Skeletal muscle satellite cell (primary cell): ENCODE measurements around the gene JAGN1.

Experiments
- H3K27me3 ChIP-seq: 2 replicates; pipeline ENCODE4 v1.7.0; 2013; ENCODE audit warnings: low read length; ENCODE audit not compliant: control insufficient read depth, insufficient read depth
- H3K36me3 ChIP-seq: 2 replicates; pipeline ENCODE4 v1.7.0; 2013; ENCODE audit warnings: mild to moderate bottlenecking, control low read depth, low read length; ENCODE audit not compliant: insufficient read depth
- H3K4me1 ChIP-seq: 2 replicates; pipeline ENCODE4 v1.7.0; 2013; ENCODE audit warnings: low read length; ENCODE audit not compliant: control insufficient read depth, insufficient read depth
- H3K4me2 ChIP-seq: 2 replicates; pipeline ENCODE4 v1.7.0; 2013; ENCODE audit warnings: mild to moderate bottlenecking, low read length
- H3K4me3 ChIP-seq: 2 replicates; pipeline ENCODE4 v1.7.0; 2013; ENCODE audit warnings: low read length
- H3K9ac ChIP-seq: 2 replicates; pipeline ENCODE4 v1.7.0; 2013; ENCODE audit warnings: mild to moderate bottlenecking, low read depth, low read length, moderate library complexity
- H3K9me3 ChIP-seq: replicated peaks from 2 replicates; pipeline ENCODE4 v1.7.0; 2013; ENCODE audit warnings: mild to moderate bottlenecking, control low read depth, low read length

Gene JAGN1

GRCh38 chr3:9914559-9915253 is 24.3 kb downstream of the JAGN1 start:
- H3K4me1 ChIP-seq: peaks cover 59% of the 10 kb centered on the region
- H3K36me3 ChIP-seq: no peaks in the 10 kb centered on the region
- peak overlapping the region; percentile 85 for H3K9ac ChIP-seq
- H3K4me2 ChIP-seq: peak overlapping the region; percentile 92
- H3K27me3 ChIP-seq: no peaks in the 10 kb centered on the region
- H3K9me3 ChIP-seq: no peaks in the 10 kb centered on the region
- H3K4me3 ChIP-seq: peak overlapping the region; percentile 73

DNA sequence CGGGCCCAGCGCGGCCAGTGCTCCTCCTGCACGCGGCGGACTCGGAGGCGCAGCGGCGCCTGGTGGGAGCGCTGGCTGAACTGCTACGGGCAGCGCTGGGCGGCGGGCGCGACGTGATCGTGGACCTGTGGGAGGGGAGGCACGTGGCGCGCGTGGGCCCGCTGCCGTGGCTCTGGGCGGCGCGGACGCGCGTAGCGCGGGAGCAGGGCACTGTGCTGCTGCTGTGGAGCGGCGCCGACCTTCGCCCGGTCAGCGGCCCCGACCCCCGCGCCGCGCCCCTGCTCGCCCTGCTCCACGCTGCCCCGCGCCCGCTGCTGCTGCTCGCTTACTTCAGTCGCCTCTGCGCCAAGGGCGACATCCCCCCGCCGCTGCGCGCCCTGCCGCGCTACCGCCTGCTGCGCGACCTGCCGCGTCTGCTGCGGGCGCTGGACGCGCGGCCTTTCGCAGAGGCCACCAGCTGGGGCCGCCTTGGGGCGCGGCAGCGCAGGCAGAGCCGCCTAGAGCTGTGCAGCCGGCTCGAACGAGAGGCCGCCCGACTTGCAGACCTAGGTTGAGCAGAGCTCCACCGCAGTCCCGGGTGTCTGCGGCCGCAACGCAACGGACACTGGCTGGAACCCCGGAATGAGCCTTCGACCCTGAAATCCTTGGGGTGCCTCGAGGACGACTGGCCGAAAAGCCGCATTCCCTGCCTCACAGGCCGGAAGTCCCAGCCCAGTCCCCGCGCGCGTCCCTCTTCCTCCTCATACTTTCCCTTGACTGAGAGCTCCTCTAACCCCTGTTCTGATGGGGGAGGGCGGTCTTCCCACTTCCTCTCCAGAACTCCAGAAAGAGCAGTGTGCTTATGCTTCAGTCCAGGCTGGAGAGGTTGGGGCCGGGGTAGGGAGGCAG is 25.1 kb downstream of the JAGN1 start:
- Histone ChIP-seq H3K9ac (peak overlapping the region; percentile 85), H3K4me3 (peak overlapping the region; percentile 73), H3K9me3 (no peaks in the 10 kb centered on the region), H3K4me1 (peaks cover 57% of the 10 kb centered on the region), H3K27me3 (no peaks in the 10 kb centered on the region), H3K4me2 (peak overlapping the region; percentile 92), H3K36me3 (peaks cover 3% of the 10 kb centered on the region)

DNA sequence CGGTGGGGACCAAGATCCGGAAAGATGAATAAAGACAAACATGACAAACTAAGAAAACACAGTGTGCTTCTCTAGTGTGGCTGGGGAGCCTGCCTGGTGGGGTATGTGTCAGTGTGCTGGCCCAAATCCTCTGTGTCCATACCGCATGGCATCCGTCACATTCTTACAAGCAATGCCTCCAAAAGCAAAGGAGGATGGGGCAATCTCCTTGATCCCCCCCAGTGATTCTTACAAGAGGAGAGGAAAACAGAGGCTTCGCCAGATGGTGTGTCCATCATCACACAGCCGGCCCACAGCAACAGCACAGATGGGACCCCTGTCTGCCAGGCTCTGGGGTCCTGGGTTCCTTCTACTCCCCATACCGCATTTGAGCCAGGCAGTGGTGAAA is 25.9 kb downstream of the JAGN1 start:
- H3K27me3 ChIP-seq: no peaks in the 10 kb centered on the region
- H3K36me3 ChIP-seq: peaks cover 5% of the 10 kb centered on the region
- peak overlapping the region; percentile 92 for H3K4me2 ChIP-seq
- H3K9me3 ChIP-seq: no peaks in the 10 kb centered on the region
- peak overlapping the region; percentile 69 for H3K4me3 ChIP-seq
- H3K9ac ChIP-seq: peak overlapping the region; percentile 83
- peaks cover 57% of the 10 kb centered on the region for H3K4me1 ChIP-seq

GRCh38 chr3:9916734-9917680 is 26.6 kb downstream of the JAGN1 start, which contains the start of gene IL17RC:
Gene IL17RC (plus strand): TSS chr3:9917098. CDS start chr3:9917316, 218 bp downstream.
- Histone ChIP-seq H3K4me2 (peak within 1 kb of the TSS; percentile 92), H3K4me1 (peaks cover 54% of the 10 kb centered on the region), H3K9me3 (no peaks in the 10 kb centered on the region), H3K27me3 (no peaks in the 10 kb centered on the region), H3K4me3 (peak within 1 kb of the TSS; percentile 73), H3K9ac (peak within 1 kb of the TSS; percentile 85), H3K36me3 (peaks cover 5% of the 10 kb centered on the region)

DNA sequence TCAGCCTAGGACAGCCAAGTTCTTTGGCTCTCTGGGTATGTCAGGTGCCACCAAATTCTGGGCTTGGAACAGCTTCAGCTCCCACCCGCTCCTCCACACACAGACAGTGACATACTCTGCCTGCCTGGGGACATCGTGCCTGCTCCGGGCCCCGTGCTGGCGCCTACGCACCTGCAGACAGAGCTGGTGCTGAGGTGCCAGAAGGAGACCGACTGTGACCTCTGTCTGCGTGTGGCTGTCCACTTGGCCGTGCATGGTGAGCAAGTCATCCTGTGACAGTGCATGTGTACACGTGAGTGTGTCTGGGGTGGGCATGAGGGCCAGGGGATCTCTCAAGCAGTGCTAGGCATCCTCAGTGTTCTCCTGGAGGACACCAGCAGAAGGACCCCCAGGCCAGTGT is 27.4 kb downstream of the JAGN1 start:
- Histone ChIP-seq H3K9me3 (no peaks in the 10 kb centered on the region), H3K36me3 (peaks cover 5% of the 10 kb centered on the region), H3K9ac (peak overlapping the region; percentile 83), H3K27me3 (no peaks in the 10 kb centered on the region), H3K4me2 (peak overlapping the region; percentile 92), H3K4me3 (peak overlapping the region; percentile 69), H3K4me1 (peaks cover 47% of the 10 kb centered on the region)

- Histone ChIP-seq H3K9ac (no peak overlapping the region), H3K4me2 (peak overlapping the region; percentile 92), H3K4me3 (peak overlapping the region; percentile 69), H3K36me3 (peaks cover 5% of the 10 kb centered on the region), H3K9me3 (no peaks in the 10 kb centered on the region), H3K4me1 (peaks cover 46% of the 10 kb centered on the region), H3K27me3 (no peaks in the 10 kb centered on the region)
Measured at GRCh38 chr3:9918261-9919038, 28.0 kb downstream of the JAGN1 start.

GRCh38 chr3:9928158-9928557 is 37.7 kb downstream of the JAGN1 start:
- Histone ChIP-seq H3K9me3 (no peaks in the 10 kb centered on the region), H3K4me1 (peaks cover 9% of the 10 kb centered on the region), H3K4me2 (no peak overlapping the region), H3K36me3 (peaks cover 24% of the 10 kb centered on the region), H3K9ac (no peak overlapping the region), H3K27me3 (no peaks in the 10 kb centered on the region), H3K4me3 (no peak overlapping the region)

- Histone ChIP-seq H3K9me3 (no peaks in the 10 kb centered on the region), H3K4me1 (peaks cover 24% of the 10 kb centered on the region), H3K9ac (no peak overlapping the region), H3K27me3 (no peaks in the 10 kb centered on the region), H3K4me2 (no peak overlapping the region), H3K4me3 (no peak overlapping the region), H3K36me3 (peaks cover 14% of the 10 kb centered on the region)
Measured at GRCh38 chr3:9930804-9931418, 40.5 kb downstream of the JAGN1 start.

- Histone ChIP-seq H3K36me3 (peaks cover 12% of the 10 kb centered on the region), H3K27me3 (no peaks in the 10 kb centered on the region), H3K4me1 (peaks cover 24% of the 10 kb centered on the region), H3K4me2 (peak overlapping the region; percentile 92), H3K4me3 (peak overlapping the region; percentile 90), H3K9me3 (no peaks in the 10 kb centered on the region), H3K9ac (peak overlapping the region; percentile 78)
Measured at GRCh38 chr3:9932535-9932842, 42.1 kb downstream of the JAGN1 start.

GRCh38 chr3:9932843-9933560 is 42.6 kb downstream of the JAGN1 start:
- H3K9ac ChIP-seq: peak overlapping the region; percentile 78

More at GRCh38 chr3:9932843-9933560, 42.6 kb downstream of the JAGN1 start:
- H3K4me3 ChIP-seq: peak overlapping the region; percentile 90
- H3K9me3 ChIP-seq: no peaks in the 10 kb centered on the region
- H3K36me3 ChIP-seq: peaks cover 12% of the 10 kb centered on the region
- no peaks in the 10 kb centered on the region for H3K27me3 ChIP-seq
- peaks cover 24% of the 10 kb centered on the region for H3K4me1 ChIP-seq
- H3K4me2 ChIP-seq: peak overlapping the region; percentile 92
